GM19238 (cell line): Measurements from ENCODE around the gene PDE2A.

ENCODE experiments used
- DNase-seq: peaks from one replicate; pipeline ENCODE4 v3.0.0; 2011; ENCODE audit warnings: low spot score; ENCODE audit not compliant: insufficient read length

Gene PDE2A

DNA sequence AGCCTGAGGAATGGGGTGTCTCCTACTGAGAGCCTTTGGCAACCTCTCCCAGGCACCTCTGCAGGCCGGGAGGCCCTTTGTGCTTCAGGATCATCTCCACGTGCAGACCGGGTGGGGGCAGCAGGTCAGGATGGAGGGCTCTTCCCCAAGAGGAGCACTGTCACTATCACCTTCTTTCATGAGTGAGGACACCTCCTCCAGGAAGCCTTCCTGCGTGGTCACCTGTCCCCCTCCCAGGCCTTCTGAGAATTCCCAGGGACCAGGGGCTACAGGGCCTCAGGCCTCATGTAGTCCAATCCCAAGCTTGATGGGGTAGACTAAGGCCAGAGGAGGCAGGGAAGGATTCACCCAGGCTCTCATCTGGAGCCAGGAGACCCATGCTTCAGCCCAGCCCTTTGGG lies 57.6 kb downstream of the PDE2A start:
- DNase-seq, result no peak

GRCh38 chr11:72615329-72615728 lies 58.9 kb downstream of the PDE2A start:
- no peak for DNase-seq

- DNase-seq, result no peak
These were observed 59.8 kb downstream of the PDE2A start for GRCh38 chr11:72614381-72614780.

GRCh38 chr11:72613977-72614376 lies 60.2 kb downstream of the PDE2A start:
- DNase-seq, result peak; percentile 67

- no peak for DNase-seq
These were observed 60.8 kb downstream of the PDE2A start for GRCh38 chr11:72613450-72613849.

DNA sequence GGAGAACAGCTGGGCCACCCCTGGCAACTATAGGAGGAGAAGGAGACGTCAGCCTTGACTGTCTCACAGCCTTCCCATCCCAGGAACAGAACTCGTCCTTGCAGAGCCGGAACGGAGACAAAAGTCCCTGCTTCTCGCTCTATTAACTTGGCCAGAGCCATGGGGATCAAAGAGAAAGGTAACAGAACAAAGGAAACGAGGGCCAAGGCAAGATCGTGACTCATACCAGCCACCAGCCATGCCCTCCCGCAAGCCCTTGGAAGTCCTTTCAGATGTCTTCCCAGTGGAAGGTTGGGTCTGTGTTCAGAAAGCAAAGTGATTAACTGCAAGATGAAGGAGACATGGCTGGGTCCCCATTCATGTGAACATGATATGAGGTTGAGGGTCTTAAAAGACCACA lies 64.7 kb downstream of the PDE2A start:
- DNase-seq, result no peak

GRCh38 chr11:72609045-72609444 lies 65.2 kb downstream of the PDE2A start:
- no peak for DNase-seq

DNA sequence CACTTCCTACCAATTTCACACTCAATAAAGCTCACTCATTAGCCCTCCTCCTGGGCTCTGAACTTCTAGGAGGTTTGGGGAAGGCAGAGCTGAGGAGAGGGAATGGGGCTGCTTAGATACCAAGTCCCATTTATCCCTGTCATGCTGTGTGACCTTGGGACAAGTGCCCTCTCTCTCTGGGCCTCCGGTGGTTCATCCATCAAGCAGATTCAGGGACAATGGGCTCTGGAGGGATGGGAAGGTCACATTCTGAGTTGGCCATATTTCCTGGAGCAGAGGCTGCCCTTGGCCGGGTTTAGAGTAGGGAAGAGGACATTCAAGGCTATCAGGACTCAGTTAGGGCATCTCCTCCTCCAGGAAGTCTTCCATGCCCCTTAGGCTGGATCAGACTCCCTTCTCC lies 66.7 kb downstream of the PDE2A start:
- DNase-seq, result no peak

- DNase-seq, result no peak
These were observed 67.3 kb downstream of the PDE2A start for GRCh38 chr11:72606748-72607468.

DNA sequence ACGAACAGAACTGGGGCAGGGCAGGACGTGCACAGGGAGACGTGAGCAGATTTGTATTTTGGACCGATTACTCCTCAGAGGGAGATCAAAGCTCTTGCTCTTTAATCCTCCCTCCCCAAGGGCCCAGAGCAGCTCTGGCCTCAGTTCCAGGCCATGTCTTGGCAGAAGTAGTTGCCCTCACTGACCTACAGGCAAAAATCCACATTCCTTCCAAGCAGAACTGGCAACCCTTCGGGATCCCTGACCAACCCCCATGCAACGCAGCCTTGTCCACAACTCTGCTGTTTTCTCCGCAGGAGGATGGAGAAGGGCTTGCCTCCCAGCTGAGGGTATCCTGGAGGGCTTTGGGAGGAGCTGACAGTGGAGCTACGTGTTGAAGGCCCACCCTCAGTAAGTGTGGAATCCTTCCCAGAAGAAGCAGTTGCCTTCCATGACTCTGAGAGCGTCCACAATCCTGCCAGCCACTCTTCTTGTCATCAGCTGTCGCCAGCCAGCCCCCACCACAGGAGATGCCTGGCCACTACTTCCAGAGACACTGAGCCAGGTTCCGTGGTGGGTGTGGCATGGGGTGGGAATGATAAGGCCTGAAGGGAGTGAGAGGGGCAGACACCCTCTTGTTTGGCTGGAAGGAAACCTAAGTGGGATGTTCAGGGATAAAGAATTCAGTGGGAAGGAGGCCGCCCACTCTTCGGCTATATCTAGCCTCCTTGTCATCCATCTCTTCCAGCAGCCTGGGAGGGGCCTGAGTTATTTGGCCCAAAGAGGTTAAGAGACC lies 68.1 kb downstream of the PDE2A start:
- DNase-seq, result no peak

GRCh38 chr11:72604256-72604655 lies 70.0 kb downstream of the PDE2A start:
- DNase-seq, result no peak

GRCh38 chr11:72602250-72602904 lies 71.8 kb downstream of the PDE2A start:
- no peak for DNase-seq

- no peak for DNase-seq
These were observed 73.7 kb downstream of the PDE2A start for GRCh38 chr11:72600557-72600956.

GRCh38 chr11:72599325-72600117 lies 74.7 kb downstream of the PDE2A start:
- DNase-seq, result no peak

DNA sequence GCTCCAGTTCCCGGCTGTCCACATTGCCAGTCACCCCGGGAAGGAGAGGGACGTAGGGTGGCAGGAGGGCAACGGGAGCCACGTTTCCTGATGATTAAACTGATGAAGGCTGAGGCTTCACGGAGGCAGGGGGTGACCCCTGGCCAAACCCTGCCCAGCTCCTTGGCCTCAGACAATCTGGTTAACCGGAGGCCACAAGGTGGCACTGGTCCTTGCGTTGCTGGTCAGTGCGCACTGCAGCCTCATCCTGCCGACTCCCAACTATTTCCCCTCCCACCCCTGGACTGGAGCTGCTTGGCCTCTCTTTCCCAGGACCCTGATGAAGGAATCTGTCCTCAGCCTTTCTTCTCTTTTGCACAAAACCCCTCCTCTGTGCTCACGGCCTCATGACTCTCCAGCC lies 75.3 kb downstream of the PDE2A start:
- no peak for DNase-seq

GRCh38 chr11:72598466-72598865 lies 75.8 kb downstream of the PDE2A start:
- DNase-seq, result no peak

DNA sequence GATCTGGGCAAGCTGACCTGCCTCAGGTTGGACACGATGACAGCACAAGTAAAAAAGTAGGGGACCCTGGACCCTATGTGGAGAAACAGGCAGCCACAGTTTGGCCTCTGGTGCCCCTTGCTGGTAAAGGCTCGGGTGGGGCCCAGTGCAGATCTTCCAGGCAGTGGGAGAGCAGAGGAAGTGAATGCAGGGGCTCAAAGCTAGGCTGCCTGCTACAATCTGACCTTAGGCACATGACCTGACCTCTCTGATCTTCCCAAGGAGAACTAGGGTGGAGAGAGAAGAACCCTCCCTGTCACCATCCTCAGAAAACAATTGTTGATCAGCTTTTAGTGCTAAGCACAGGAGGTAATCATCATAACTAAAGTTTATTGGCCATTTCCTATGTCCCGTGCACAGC lies 76.5 kb downstream of the PDE2A start:
- no peak for DNase-seq

DNA sequence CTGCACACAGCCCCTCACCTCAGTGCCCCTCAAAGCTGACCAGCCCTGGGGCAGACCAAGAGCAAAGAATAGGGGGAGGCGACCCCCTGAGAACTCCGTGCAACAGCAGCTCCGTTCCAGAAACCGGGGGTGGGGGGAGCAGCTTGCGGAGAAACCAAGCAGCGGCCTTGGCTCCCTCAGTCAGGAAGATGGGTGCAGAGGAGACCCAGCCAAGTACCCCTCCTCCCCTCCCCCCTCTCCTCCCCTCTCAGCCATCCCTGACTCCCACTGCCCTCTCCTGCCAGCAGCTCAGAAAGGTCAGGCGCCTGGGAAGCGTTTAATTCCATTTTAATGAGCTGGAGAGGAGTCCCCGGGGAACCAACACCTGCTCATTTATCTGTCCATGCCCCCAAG lies 78.9 kb downstream of the PDE2A start:
- DNase-seq, result no peak

DNA sequence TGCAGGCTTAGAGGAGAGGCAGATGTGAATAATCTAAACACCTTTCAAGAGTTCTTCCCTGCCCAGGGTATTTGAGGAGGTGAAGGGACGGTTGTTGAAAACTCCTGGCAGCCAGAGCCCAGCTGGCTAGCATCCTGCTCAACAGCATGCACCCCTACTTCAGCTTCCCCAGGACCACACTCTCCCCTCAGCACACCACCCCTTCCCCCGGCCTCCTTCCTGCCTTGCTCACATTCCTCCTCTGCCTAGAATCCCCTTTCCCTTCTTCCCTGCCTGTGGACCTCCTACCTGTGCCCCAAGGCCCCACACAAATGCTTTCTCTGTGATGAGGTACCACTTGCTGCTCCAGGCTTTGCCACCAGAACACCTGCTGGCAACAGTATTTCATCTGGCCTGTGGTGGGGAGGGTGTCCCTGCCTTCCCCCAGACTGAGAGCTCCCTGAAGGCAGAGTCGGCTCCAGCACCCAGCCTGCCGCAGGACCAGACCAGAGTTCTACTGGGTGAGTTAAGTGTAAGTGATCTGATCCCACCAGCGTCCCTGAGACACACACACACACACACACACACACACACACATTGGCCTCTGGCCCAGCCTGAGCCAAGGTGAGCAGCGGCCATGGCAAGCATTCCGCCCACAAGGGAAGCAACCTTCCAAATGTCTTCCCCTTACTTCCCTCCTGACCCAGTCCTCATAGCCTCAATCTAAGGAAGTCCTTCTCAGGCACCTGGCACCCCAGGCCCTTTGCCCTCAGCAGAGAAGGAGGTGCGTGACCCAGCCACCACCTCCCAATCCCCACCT lies 79.5 kb downstream of the PDE2A start:
- DNase-seq, result no peak

- no peak for DNase-seq
These were observed 81.3 kb downstream of the PDE2A start for GRCh38 chr11:72592698-72593495.
